Muscle of back (tissue), 10 donors: ENCODE data around the gene TMEM238L. TPM values are rescaled to one million over a fixed set of nuclear protein-coding genes. Genes with fewer than 3 reads are reported as not detected.

Source experiments
- polyA plus RNA-seq, 10 donors: library from polyadenylated mRNA; unstranded; fragments of 120-200 nt; gene quantifications; one replicate each; pipeline ENCODE4 v1.2.1, GENCODE V29; 2013; ENCODE audit not compliant: insufficient read length in 10 of 10

Gene TMEM238L
- polyA plus RNA-seq, 10 donors = 0.16 to 0.22 (median 0.17) TPM; not detected in 6

Other genes with a start within 250 kb of the TMEM238L start
- over 10,000 TPM in 9 of 10 donors, 1,000 to 10,000 TPM in 1; 7,808 to 15,984 (median 12,274) TPM for gene MYH3, start 146.8 kb downstream of the TMEM238L start, polyA plus RNA-seq
- gene SCO1, start 106.6 kb downstream of the TMEM238L start, polyA plus RNA-seq = 10 to 100 TPM; 22.9 to 28.0 (median 26.2) TPM
- 10 to 100 TPM; 15.8 to 21.5 (median 17.9) TPM for gene ADPRM, start 106.5 kb downstream of the TMEM238L start, polyA plus RNA-seq
- gene TMEM220, start 74.1 kb downstream of the TMEM238L start, polyA plus RNA-seq = 10 to 100 TPM in 4 of 10 donors, 1 to 10 TPM in 6; 5.3 to 13.1 (median 9.4) TPM
- under 1 TPM in 7 of 10 donors, not detected in 3; 0.04 to 0.17 (median 0.08) TPM for gene PIRT, start 34.0 kb upstream of the TMEM238L start, polyA plus RNA-seq